HepG2 (cell line): ENCODE results near the gene FUBP3. TPM values are rescaled to one million over a fixed set of nuclear protein-coding genes. Genes with fewer than 3 reads are reported as not detected.

ENCODE experiments used
- ARNTL ChIP-seq: sonication (generic); formaldehyde crosslinking; IDR thresholded peaks from 2 replicates; pipeline ENCODE4 v1.4.0; 2020; ENCODE audit warnings: mild to moderate bottlenecking, missing genetic modification reagents
- ATRX ChIP-seq: sonication (generic); formaldehyde crosslinking; IDR thresholded peaks from 2 replicates; pipeline ENCODE4 v1.4.0; 2020; ENCODE audit warnings: missing genetic modification reagents, borderline replicate concordance
- FOXA1 ChIP-seq, 2 experiments: fragments of 450-650 bp in 1 of 2; sonication (generic) in 1 of 2; formaldehyde crosslinking in 1 of 2; IDR thresholded peaks; 2 replicates each; pipeline versions ENCODE4 v1.4.0 to v1.6.1; 2016 to 2020; ENCODE audit warnings: missing genetic modification reagents in 1 of 2
- HOXD1 ChIP-seq: sonication (generic); formaldehyde crosslinking; IDR thresholded peaks from 2 replicates; pipeline ENCODE4 v1.5.0; 2020; ENCODE audit warnings: missing genetic modification reagents
- NFKBIZ ChIP-seq: IDR thresholded peaks from 2 replicates; pipeline ENCODE4 v1.6.1; 2018; ENCODE audit warnings: missing genetic modification reagents, missing compliant biosample characterization
- SALL1 ChIP-seq: sonication (generic); formaldehyde crosslinking; IDR thresholded peaks from 2 replicates; pipeline ENCODE4 v1.8.0; 2022; ENCODE audit warnings: mild to moderate bottlenecking, missing genetic modification reagents
- SIN3B ChIP-seq: fragments of 150-350 bp; IDR thresholded peaks from 2 replicates; pipeline ENCODE4 v1.6.1; 2014; ENCODE audit warnings: low read length
- SMAD3 ChIP-seq: sonication (generic); formaldehyde crosslinking; IDR thresholded peaks from 2 replicates; pipeline ENCODE4 v1.4.0; 2020; ENCODE audit warnings: missing genetic modification reagents
- THYN1 ChIP-seq: sonication (generic); formaldehyde crosslinking; IDR thresholded peaks from 2 replicates; pipeline ENCODE4 v1.8.1; 2023; ENCODE audit warnings: low read depth, mild to moderate bottlenecking, moderate library complexity, missing genetic modification reagents, borderline replicate concordance
- TMF1 ChIP-seq: sonication (generic); formaldehyde crosslinking; IDR thresholded peaks from 2 replicates; pipeline ENCODE4 v1.8.1; 2022; ENCODE audit warnings: low read depth, missing genetic modification reagents
- ZNF33B ChIP-seq: sonication (generic); formaldehyde crosslinking; IDR thresholded peaks from 2 replicates; pipeline ENCODE4 v1.5.1; 2020; ENCODE audit warnings: mild to moderate bottlenecking, missing genetic modification reagents
- ZNF543 ChIP-seq: sonication (generic); formaldehyde crosslinking; IDR thresholded peaks from 2 replicates; pipeline ENCODE4 v1.4.0; 2020; ENCODE audit warnings: mild to moderate bottlenecking, missing genetic modification reagents
- ZNF563 ChIP-seq: sonication (generic); formaldehyde crosslinking; IDR thresholded peaks from 2 replicates; pipeline ENCODE4 v1.8.0; 2022; ENCODE audit warnings: mild to moderate bottlenecking, moderate library complexity, missing genetic modification reagents
- ZNF644 ChIP-seq: IDR thresholded peaks from 2 replicates; pipeline ENCODE4 v1.6.1; 2016; ENCODE audit warnings: low read depth
- ZNF883 ChIP-seq: sonication (generic); formaldehyde crosslinking; IDR thresholded peaks from 2 replicates; pipeline ENCODE4 v1.5.1; 2020; ENCODE audit warnings: mild to moderate bottlenecking, missing genetic modification reagents; ENCODE audit errors: not compliant biosample characterization
- ZSCAN25 ChIP-seq: sonication (generic); formaldehyde crosslinking; IDR thresholded peaks from 2 replicates; pipeline ENCODE4 v1.8.0; 2022; ENCODE audit warnings: mild to moderate bottlenecking, missing genetic modification reagents
- polyA plus RNA-seq, 8 experiments: library from polyadenylated mRNA; depleted of rRNA in 3 of 8; stranded (reverse) in 7 of 8; unstranded in 1 of 8; fragments of >200 nt; fragmentation: Illumina TruSeq in 4 of 8; extraction: Trizol in 4 of 8; gene quantifications; 2 replicates each; pipeline versions ENCODE4 v1.2.1 to v1.2.3, GENCODE V29; 2011 to 2016; ENCODE audit warnings: low read depth in 4 of 8, missing spikeins in 1 of 8, mixed read lengths in 1 of 8; ENCODE audit not compliant: insufficient read depth in 1 of 8
- total RNA-seq, 5 experiments: library from RNA; depleted of rRNA; stranded (reverse); fragments of >200 nt; fragmentation: Illumina TruSeq; extraction: Trizol; gene quantifications; 2 replicates each; pipeline ENCODE4 v1.2.3, GENCODE V29; 2016; ENCODE audit warnings: low read depth in 1 of 5
- TF ChIP-seq, protein P1 (sequence below): fragments of 450-650 bp; IDR thresholded peaks from 2 replicates; pipeline ENCODE4 v1.6.1; 2017; ENCODE audit warnings: mild to moderate bottlenecking
- TF ChIP-seq, protein P2 (sequence below): sonication (generic); formaldehyde crosslinking; IDR thresholded peaks from 2 replicates; pipeline ENCODE4; 2020; ENCODE audit warnings: missing genetic modification reagents, mild to moderate bottlenecking, borderline replicate concordance
- TF ChIP-seq, protein P3 (sequence below): sonication (generic); formaldehyde crosslinking; IDR thresholded peaks from 2 replicates; pipeline ENCODE4 v1.4.0; 2020; ENCODE audit warnings: missing genetic modification reagents, mild to moderate bottlenecking, borderline replicate concordance
- TF ChIP-seq, protein P4 (sequence below): sonication (generic); formaldehyde crosslinking; IDR thresholded peaks from 2 replicates; pipeline ENCODE4 v1.5.1; 2020; ENCODE audit warnings: mild to moderate bottlenecking, missing genetic modification reagents, borderline replicate concordance

Gene FUBP3
- total and polyA plus RNA-seq, 2 of the 13 experiments (the other 11 are each of a cell fraction or from before 2014, with no cell fraction given), result 28.7 to 40.0 TPM

DNA sequence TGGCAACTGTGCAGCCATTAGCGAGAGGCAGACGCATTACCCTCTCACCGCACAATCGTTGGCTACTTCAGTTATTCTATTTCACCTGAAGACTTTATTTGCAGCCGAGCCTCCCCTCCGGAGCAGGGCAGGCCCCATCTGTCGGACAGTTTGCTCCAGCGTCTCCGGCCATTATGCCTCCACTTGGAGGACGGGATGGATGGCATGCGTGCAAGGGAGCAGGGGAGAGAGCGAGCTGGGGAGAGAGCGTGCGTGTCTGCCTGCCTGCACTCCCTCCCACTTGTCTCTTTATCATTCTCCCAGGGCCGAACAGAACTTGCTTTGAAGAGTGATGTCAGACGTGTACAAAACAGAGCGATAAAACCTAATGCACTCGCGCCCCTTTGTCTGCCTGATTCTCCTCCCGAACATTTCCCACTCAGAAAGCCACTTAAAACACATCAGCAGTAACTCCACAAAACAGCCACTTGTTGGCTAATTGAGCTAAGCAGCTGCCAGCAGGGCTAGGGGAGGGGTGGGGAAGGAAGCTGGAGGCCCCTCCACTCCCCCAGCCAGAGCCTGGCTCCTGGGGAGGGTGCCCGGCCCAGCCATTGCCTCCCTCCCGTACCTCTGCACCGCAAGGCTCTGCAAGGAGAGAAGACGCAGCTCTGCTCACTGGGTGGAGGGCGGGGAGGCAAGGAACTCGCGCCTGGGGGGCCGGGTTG lies 43.4 kb upstream of the FUBP3 start (continued):
- no peak for TF ChIP-seq THYN1 (CRISPR knock-in tag)
- no peak for TF ChIP-seq HOXD1 (CRISPR knock-in tag)
- TF ChIP-seq, protein P1, sequence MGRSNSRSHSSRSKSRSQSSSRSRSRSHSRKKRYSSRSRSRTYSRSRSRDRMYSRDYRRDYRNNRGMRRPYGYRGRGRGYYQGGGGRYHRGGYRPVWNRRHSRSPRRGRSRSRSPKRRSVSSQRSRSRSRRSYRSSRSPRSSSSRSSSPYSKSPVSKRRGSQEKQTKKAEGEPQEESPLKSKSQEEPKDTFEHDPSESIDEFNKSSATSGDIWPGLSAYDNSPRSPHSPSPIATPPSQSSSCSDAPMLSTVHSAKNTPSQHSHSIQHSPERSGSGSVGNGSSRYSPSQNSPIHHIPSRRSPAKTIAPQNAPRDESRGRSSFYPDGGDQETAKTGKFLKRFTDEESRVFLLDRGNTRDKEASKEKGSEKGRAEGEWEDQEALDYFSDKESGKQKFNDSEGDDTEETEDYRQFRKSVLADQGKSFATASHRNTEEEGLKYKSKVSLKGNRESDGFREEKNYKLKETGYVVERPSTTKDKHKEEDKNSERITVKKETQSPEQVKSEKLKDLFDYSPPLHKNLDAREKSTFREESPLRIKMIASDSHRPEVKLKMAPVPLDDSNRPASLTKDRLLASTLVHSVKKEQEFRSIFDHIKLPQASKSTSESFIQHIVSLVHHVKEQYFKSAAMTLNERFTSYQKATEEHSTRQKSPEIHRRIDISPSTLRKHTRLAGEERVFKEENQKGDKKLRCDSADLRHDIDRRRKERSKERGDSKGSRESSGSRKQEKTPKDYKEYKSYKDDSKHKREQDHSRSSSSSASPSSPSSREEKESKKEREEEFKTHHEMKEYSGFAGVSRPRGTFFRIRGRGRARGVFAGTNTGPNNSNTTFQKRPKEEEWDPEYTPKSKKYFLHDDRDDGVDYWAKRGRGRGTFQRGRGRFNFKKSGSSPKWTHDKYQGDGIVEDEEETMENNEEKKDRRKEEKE, result no peak
- TF ChIP-seq ZNF543 (CRISPR knock-in tag), result no peak
- TF ChIP-seq ZNF563, result no peak
- TF ChIP-seq SIN3B, result no peak
- TF ChIP-seq, protein P2, sequence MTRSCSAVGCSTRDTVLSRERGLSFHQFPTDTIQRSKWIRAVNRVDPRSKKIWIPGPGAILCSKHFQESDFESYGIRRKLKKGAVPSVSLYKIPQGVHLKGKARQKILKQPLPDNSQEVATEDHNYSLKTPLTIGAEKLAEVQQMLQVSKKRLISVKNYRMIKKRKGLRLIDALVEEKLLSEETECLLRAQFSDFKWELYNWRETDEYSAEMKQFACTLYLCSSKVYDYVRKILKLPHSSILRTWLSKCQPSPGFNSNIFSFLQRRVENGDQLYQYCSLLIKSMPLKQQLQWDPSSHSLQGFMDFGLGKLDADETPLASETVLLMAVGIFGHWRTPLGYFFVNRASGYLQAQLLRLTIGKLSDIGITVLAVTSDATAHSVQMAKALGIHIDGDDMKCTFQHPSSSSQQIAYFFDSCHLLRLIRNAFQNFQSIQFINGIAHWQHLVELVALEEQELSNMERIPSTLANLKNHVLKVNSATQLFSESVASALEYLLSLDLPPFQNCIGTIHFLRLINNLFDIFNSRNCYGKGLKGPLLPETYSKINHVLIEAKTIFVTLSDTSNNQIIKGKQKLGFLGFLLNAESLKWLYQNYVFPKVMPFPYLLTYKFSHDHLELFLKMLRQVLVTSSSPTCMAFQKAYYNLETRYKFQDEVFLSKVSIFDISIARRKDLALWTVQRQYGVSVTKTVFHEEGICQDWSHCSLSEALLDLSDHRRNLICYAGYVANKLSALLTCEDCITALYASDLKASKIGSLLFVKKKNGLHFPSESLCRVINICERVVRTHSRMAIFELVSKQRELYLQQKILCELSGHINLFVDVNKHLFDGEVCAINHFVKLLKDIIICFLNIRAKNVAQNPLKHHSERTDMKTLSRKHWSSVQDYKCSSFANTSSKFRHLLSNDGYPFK, result no peak
- peak; percentile 33 for TF ChIP-seq ZNF883 (CRISPR knock-in tag)
- no peak for TF ChIP-seq NFKBIZ (CRISPR knock-in tag)
- TF ChIP-seq, protein P3, sequence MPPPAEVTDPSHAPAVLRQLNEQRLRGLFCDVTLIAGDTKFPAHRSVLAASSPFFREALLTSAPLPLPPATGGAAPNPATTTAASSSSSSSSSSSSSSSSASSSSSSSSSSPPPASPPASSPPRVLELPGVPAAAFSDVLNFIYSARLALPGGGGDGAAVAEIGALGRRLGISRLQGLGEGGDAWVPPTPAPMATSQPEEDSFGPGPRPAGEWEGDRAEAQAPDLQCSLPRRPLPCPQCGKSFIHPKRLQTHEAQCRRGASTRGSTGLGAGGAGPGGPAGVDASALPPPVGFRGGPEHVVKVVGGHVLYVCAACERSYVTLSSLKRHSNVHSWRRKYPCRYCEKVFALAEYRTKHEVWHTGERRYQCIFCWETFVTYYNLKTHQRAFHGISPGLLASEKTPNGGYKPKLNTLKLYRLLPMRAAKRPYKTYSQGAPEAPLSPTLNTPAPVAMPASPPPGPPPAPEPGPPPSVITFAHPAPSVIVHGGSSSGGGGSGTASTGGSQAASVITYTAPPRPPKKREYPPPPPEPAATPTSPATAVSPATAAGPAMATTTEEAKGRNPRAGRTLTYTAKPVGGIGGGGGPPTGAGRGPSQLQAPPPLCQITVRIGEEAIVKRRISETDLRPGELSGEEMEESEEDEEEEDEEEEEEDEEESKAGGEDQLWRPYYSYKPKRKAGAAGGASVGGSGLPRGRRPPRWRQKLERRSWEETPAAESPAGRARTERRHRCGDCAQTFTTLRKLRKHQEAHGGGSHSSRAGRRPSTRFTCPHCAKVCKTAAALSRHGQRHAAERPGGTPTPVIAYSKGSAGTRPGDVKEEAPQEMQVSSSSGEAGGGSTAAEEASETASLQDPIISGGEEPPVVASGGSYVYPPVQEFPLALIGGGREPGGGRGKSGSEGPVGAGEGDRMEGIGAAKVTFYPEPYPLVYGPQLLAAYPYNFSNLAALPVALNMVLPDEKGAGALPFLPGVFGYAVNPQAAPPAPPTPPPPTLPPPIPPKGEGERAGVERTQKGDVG (CRISPR knock-in tag), result no peak
- no peak for TF ChIP-seq ATRX (CRISPR knock-in tag)
- TF ChIP-seq TMF1 (CRISPR knock-in tag), result no peak
- no peak for TF ChIP-seq ARNTL (CRISPR knock-in tag)
- TF ChIP-seq SMAD3 (CRISPR knock-in tag), result no peak
- TF ChIP-seq ZSCAN25, result peak; percentile 68
- TF ChIP-seq SALL1 (CRISPR knock-in tag), result peak; percentile 59
- TF ChIP-seq ZNF644 (CRISPR knock-in tag), result no peak
- TF ChIP-seq, protein P4, sequence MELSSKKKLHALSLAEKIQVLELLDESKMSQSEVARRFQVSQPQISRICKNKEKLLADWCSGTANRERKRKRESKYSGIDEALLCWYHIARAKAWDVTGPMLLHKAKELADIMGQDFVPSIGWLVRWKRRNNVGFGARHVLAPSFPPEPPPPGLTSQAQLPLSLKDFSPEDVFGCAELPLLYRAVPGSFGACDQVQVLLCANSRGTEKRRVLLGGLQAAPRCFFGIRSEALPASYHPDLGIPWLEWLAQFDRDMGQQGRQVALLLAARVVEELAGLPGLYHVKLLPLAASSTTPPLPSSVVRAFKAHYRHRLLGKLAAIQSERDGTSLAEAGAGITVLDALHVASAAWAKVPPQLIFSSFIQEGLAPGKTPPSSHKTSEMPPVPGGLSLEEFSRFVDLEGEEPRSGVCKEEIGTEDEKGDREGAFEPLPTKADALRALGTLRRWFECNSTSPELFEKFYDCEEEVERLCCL (CRISPR knock-in tag), result no peak
- no peak for TF ChIP-seq FOXA1 (IDR thresholded peaks at IDR 0.05)
- no peak for TF ChIP-seq FOXA1 (CRISPR knock-in tag; IDR thresholded peaks at IDR 0.05)
- 0 out of 2 replicates have a peak, but pooled peaks have one; percentile 36 for TF ChIP-seq ZNF33B
